ENCODE measurements around the gene NTN5. TPM values are rescaled to one million over a fixed set of nuclear protein-coding genes. Genes with fewer than 3 reads are reported as not detected.

NTN5 gene
- total and polyA plus RNA-seq, 10 of the 15 experiments (the other 5 are each of a cell fraction or from before 2014, with no cell fraction given), result 0.07 to 0.22 TPM; not detected in 8

DNA sequence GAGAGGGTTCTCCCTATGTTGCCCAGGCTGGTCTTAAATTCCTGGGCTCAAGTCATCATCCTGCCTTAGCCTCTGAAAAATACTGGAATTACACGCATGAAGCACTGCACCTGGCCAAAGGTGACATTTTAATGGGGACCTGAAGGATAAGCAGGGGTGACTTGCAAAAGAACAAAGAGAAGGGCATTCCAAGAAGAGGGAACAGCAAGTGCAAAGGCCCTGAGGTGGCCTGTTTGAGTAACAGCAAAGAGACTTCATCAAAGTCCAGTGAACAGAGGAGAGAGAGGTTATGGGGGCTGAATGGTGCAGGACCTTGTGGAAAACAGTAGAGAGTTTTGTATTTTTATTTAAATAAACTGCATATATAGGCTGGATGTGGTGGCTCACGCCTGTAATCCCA lies 31.0 kb downstream of the NTN5 start (continued):
- no peak for TF ChIP-seq E2F8 (IDR thresholded peaks at IDR 0.05; ENCODE audit: low read depth, partially characterized antibody)

DNA sequence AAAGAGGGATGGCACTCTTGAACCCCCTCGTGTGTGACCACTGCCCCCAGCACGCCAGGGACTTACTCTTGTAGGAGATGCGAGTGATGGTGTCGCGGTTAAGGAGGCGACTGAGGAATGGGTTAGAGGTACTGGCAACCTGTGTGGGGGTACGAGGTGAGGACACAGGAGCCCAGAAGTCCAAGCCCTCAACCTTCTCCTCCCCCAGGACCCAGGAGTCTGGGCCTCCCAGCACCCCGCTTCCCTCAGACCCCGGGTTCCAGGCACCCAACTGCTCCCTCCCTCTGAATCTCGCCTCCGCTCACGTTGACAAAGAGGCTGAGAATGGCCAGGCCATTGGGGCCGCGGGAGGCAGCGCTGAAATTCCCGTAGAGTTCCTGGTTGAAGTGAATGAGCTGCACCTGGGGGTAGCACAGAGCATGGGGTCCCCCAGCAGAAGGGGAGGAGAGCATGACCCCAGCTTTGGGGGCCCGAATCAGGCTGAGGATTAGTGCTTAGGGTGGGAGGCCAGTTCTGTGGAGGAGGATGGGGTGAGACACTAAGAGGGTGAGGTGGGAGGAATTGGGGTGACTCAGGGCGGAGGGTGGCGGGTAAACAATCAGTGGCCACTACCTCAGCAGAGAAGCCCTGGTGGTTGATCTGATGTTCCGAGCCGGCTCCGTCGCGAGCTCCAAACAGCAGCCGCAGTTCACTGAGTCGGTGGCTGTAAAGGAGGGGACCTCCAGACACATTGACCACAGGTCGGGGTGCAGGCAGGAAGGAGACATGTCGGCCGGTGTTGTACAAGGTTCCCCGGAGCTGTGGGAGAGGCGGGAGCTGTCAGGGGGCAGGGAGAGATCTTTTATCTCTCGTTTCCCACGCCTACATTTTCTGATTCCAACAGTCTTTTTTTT lies 33.1 kb downstream of the NTN5 start:
- CTCF ChIA-PET, result interaction anchor here (1.1 kb wide), 1 partner anchor 155 kb away, joined by 3 read pairs; no protein-coding TSS in a partner anchor
- SMC1A ChIA-PET (ENCODE audit: uncharacterized antibody, unreplicated experiment), result no interaction called here
- H4K20me1 ChIP-seq (ENCODE audit: control insufficient read depth, insufficient read depth), result no peaks in the 10 kb centered on the region
- no peaks in the 10 kb centered on the region for H3K27me3 ChIP-seq (replicated peaks in 1 of 2; ENCODE audit: control insufficient read depth in 2 of 2, insufficient read depth in 2 of 2, low read length in 1 of 2)
- 87% methylated on average over 33 of the region's 33 CpGs for WGBS (ENCODE audit: insufficient coverage, insufficient replicate concordance, low lambda C conversion rate, missing lambda C conversion rate)
- in situ Hi-C loops (cut with MboI), result loop anchor here (25.0 kb wide), 1 partner anchor 1248 kb away; the partner anchor contains the start of genes AKT1S1, IL4I1 and TBC1D17
- RAD21 ChIA-PET (ENCODE audit: unreplicated experiment), result no interaction called here
- no peak overlapping the region for H3K4me2 ChIP-seq (ENCODE audit: control insufficient read depth, insufficient read depth)
- FAIRE-seq, result no peak
- no peak for ATAC-seq
- H2AFZ ChIP-seq (ENCODE audit: control insufficient read depth, low read depth, low read length), result no peak overlapping the region
- intact Hi-C loops (cut with micrococcal nuclease; ENCODE audit: unreplicated experiment), result loop anchor here (10.0 kb wide), 1 partner anchor 325 kb away; the partner anchor contains the start of gene FTL
- no peak overlapping the region for H3K9ac ChIP-seq (ENCODE audit: control insufficient read depth, insufficient read depth, low read length)
- peaks cover 13% of the 10 kb centered on the region for H3K4me1 ChIP-seq (ENCODE audit: control insufficient read depth, insufficient read depth, low read length)
- no peaks in the 10 kb centered on the region for H3K9me3 ChIP-seq (replicated peaks; ENCODE audit: control insufficient read depth, insufficient read depth, low read length)
- DNase-seq (ENCODE audit: low read depth, low spot score), result no peak
- H3K36me3 ChIP-seq (ENCODE audit: control insufficient read depth in 2 of 2, insufficient read depth in 2 of 2, low read length in 1 of 2), result no peaks in the 10 kb centered on the region
- H3K79me2 ChIP-seq (ENCODE audit: control insufficient read depth, insufficient read depth, low read length), result peaks cover 3% of the 10 kb centered on the region
- POLR2A ChIA-PET, result interaction anchor here (0.6 kb wide), 1 partner anchor 20 kb away, joined by 3 read pairs; the partner anchor contains the start of gene SPHK2
- H3K27ac ChIP-seq (ENCODE audit: control insufficient read depth, insufficient read depth), result no peak overlapping the region
- BruUV-seq (replicated peaks), result no TSS peak
- H3K4me3 ChIP-seq, result no peak overlapping the region
- TF ChIP-seq RCOR1 (conservative IDR thresholded peaks at IDR 0.05; ENCODE audit: low read depth, low read length), result no peak
- TF ChIP-seq IRF3 (IDR thresholded peaks at IDR 0.05), result no peak
- no peak for TF ChIP-seq NR2C1 (IDR thresholded peaks at IDR 0.05)
- no peak for TF ChIP-seq ZZZ3 (IDR thresholded peaks at IDR 0.05; ENCODE audit: control insufficient read depth, insufficient read length, low read depth)
- no peak for TF ChIP-seq SMC3 (IDR thresholded peaks at IDR 0.05; ENCODE audit: borderline replicate concordance, low read length)
- TF ChIP-seq MEF2B (IDR thresholded peaks at IDR 0.05; ENCODE audit: partially characterized antibody, poor library complexity, severe bottlenecking), result no peak
- TF ChIP-seq IKZF1 (conservative IDR thresholded peaks at IDR 0.05), result no peak
- no peak for TF ChIP-seq BHLHE40 (IDR thresholded peaks at IDR 0.05; ENCODE audit: borderline replicate concordance in 1 of 2, low read depth in 2 of 2, low read length in 1 of 2)
- TF ChIP-seq PML (IDR thresholded peaks at IDR 0.05; ENCODE audit: low read length), result no peak
- TF ChIP-seq, protein P1, sequence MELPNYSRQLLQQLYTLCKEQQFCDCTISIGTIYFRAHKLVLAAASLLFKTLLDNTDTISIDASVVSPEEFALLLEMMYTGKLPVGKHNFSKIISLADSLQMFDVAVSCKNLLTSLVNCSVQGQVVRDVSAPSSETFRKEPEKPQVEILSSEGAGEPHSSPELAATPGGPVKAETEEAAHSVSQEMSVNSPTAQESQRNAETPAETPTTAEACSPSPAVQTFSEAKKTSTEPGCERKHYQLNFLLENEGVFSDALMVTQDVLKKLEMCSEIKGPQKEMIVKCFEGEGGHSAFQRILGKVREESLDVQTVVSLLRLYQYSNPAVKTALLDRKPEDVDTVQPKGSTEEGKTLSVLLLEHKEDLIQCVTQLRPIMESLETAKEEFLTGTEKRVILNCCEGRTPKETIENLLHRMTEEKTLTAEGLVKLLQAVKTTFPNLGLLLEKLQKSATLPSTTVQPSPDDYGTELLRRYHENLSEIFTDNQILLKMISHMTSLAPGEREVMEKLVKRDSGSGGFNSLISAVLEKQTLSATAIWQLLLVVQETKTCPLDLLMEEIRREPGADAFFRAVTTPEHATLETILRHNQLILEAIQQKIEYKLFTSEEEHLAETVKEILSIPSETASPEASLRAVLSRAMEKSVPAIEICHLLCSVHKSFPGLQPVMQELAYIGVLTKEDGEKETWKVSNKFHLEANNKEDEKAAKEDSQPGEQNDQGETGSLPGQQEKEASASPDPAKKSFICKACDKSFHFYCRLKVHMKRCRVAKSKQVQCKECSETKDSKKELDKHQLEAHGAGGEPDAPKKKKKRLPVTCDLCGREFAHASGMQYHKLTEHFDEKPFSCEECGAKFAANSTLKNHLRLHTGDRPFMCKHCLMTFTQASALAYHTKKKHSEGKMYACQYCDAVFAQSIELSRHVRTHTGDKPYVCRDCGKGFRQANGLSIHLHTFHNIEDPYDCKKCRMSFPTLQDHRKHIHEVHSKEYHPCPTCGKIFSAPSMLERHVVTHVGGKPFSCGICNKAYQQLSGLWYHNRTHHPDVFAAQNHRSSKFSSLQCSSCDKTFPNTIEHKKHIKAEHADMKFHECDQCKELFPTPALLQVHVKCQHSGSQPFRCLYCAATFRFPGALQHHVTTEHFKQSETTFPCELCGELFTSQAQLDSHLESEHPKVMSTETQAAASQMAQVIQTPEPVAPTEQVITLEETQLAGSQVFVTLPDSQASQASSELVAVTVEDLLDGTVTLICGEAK (IDR thresholded peaks at IDR 0.05; ENCODE audit: borderline replicate concordance), result no peak

All from GM12878 (cell line).